ENCODE results near the gene ADPRH.

Gene ADPRH

DNA sequence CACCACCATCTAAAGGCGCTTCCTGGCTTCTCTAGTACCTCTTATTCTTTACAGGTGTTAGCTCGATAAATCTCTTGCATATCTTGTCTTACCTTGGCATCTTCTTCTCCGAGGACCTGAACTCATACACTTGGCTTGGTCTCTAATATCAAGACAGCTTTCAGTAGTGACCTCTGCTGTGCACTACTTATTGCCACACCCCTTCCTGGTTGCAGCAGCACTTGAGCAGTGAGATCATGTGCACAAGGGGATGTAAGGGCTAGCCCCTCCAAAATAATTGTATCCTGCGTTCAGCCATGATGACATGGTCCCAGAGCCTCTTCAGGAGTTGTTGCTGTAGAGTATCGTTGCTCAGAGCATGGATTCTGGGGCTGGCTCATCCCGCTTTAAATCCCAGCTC is 17.1 kb downstream of the ADPRH start:
- no peak for DNase-seq (ENCODE audit: low read depth in 2 of 2)

DNA sequence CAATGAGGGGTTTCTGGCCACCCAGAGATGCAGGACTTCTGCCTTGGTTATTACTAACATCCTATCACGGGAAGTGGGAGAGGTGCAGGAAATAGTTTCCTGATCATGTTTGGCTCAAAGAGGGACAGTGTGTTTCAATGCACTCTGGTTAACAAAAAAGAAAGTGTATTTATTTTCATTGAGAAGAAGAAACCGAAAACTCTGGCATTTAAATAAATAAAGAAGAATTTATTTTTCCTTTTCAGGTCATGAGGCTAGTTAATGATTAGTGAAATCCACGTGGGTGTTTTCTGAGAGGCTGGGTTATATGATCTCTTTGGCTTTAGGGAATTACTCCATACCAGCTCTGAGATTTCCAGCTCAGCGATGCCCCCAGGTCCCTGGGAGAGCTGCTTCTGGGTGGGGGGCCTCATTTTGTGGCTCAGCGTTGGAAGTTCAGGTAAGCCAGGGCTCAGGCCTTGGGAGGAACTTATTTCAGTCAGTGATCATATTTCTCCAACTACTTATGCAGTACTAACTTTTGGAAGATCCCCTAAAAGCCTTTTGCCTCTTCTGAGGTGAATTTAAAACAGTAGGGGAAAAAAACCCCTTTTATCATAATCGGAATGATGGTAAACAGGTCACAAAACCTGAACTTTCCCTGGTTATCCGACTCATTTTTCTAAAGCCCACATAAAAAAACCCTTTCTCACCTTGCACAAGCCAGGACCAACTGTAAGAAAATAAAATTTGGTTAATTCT is 18.4 kb downstream of the ADPRH start, which contains the start of gene PLA1A:
PLA1A (plus strand) TSS at position 338 of the 741 bp plus-strand sequence; CDS start at position 367, 29 bp downstream.
- DNase-seq (ENCODE audit: low read depth in 2 of 2), result no peak

DNA sequence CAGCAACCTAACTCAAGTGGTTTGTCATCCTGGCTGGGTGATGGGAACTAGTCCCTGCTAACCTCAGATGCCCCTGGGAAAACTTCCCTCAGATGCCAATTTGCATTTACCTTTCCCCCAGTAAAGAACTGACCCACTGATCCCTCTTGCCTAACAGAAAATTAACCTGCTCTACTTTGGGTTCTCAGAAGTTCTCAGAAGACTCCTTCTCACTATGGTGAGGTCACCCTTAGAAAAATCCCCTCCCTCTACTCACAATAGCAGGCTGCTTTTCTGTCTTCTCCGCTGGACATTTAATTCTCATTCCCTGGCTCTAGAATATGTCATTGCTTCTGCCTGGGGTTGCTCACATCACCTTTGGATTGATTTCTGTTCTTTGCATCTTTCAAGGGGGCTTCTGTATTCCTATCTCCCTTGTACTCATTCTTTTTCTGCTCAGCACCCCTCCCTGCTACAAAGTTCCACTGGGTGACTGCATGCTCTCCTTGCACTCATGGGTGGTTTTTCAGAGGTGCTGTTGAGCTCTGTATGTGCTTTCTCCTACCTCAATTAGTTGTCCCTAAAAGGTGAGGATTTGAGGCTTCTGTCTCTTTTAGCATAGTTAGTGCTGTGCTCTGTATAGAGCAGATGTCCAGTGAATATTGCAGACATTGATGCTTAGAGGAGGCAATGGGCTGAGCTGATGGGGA is 19.3 kb downstream of the ADPRH start:
- DNase-seq (ENCODE audit: low read depth in 2 of 2), result no peak

DNA sequence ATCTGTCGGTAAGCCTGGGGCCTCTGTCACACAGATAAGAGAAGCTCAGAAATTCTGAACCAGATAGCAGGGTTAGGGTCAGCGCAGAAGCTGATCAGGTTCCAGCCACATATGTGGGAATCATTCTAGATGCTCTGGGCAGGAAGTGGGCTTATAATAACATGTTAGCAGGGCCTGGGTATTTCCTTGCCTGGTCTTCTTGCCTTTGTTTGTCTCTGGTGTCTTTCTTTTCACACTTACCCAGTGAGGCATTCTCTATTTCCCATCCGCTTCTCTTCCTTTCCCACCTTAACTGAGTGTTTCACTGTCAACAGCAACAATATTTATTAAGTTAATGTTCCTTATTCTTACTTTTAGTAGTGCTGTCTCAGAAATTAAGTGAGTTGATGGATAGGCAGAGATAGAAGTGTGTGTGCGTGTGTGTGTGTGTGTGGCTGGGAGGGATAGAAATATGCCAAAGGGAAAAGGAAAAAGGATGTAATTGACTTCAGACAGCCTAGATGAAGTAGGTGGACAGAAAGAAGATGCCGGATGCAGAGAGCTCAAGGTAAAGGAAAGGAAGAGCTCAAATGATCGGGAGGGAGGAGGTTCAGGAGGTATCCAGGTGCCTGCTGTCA is 20.4 kb downstream of the ADPRH start:
- no peak for DNase-seq (ENCODE audit: low read depth in 2 of 2)

DNA sequence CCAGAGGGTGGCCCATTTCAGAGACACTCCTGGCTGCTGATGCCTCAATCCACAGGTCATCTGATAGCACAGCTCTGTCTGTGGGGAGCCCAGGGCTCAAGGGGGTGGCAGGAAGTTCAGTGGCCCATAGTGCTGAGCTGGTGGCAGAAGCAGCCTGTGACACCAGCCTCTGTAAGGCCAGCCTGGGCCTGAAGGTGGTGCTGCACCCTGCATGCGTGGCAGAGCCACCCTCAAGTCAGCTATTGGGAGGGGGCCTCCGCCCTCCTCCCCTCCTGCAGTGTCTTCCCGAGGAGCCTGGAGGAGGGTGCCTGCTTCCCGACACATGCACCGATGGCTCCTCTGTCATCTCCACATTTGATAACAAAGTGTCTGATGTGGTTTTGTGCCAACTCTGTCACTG is 21.4 kb downstream of the ADPRH start:
- no peak for DNase-seq (ENCODE audit: low read depth in 2 of 2)

DNA sequence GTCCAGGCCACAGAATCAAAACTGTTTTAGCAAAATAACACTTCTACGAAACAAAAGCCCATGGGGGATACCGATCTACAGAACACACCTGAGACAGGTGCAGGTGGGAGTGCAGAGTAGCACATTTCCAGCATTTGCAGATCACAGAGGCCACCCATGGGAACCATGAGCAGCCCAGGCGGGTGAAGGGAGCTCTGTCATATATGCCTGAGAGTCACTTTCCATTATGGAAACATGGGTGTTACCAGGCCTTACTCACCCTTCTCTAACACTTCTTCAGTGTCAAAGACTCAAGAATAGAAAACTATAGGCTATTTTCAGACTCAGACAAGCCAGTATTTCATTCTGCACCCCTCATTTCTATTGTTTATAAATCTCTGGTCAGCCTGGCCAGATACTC is 21.9 kb downstream of the ADPRH start:
- no peak for DNase-seq (ENCODE audit: low read depth in 2 of 2)

DNA sequence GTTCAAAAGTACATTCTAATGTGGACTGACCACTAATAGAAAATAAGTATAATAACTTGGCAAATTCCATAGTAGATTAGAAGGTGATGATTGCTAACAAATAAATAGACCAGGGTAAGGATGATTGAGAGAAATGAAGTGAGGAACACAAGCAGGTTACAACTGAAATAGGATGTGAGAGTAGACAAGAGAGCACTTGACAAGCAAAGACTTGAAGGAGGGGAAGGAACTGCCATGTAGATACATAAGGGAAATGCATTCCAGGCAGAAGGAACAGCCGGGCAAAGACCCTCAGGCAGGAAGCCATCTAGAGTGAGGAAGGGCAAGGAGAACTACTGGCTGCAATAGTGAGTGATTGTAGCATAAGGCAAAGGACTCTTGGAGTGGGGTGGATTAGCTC is 23.4 kb downstream of the ADPRH start:
- no peak for DNase-seq (ENCODE audit: low read depth in 2 of 2)

DNA sequence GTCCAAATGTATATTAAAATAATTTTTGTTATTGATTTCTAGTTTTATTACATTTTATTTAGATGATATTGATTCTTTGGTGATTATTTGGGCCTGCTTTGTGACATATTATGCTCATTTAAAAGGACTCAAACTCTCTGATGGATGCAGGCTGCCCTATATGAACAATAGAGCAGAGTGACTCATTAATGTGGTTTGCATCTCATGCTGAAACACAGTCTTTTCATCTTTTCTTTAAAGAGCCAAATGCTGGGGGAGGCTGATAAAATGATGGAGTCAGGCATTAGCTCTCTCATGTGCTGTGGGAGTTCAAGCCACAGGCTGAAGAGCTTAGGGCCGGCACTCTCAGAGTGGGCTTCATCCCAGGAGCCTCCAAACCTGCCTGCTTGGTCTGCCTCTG is 25.6 kb downstream of the ADPRH start:
- DNase-seq (ENCODE audit: low read depth in 2 of 2), result no peak

DNA sequence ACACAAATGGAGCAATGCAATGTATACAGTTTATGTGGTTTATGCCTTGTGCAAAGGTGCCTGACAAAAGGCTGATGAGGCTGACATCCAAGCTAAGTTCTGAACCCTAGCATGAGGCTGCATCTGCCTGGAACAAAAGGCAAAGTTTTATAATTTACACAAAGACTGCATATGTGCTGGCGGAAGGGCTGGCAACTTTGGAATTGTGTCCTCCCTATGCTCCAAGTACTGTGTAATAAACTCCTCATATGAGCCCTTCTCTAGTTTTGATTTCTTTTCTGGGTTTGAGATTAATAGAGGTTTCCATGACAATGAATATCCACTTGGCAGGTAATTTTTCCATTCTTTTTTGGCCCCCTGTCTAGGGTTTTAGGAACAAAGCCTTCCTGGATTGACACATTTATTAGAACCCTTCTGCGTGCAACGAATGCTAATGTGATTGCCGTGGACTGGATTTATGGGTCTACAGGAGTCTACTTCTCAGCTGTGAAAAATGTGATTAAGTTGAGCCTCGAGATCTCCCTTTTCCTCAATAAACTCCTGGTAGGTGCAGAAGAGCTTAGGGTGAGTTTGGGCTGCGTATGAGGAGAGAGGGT is 29.2 kb downstream of the ADPRH start:
- DNase-seq (ENCODE audit: low read depth in 2 of 2), result no peak

DNA sequence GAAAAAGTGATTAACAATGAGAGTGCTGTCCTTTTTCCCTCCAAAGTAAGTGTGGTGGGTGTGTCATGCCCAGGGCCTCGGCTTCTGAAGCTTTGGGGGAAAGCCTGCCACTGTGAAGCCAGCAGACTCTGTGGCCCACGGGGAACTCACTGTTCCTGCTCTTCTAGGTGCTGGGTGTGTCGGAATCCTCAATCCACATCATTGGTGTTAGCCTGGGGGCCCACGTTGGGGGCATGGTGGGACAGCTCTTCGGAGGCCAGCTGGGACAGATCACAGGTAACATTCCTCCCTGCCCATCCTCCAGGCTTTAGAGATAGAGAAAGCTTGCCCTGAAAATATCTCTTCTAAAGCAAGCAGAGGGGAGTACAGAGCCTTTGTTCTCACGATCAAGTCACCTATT is 30.0 kb downstream of the ADPRH start:
- no peak for DNase-seq (ENCODE audit: low read depth in 2 of 2)

DNA sequence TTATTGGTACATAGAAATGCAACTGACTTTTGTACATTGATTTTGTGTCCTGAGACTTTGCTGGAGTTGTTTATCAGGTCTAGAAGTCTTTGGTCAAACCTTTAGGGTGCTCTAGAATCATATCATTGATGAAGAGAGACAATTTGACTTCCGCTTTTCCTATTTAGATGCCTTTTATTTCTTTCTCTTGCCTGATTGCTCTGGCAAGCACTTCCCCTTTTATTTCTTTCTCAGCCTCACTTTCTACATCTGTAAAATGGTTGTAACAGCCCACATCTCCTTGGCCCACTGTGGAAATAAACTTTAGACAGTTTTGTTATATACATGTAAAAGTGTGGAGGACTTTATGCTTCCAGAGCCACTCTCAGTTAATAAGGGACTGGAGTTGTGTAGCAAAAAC is 32.4 kb downstream of the ADPRH start:
- DNase-seq (ENCODE audit: low read depth in 2 of 2), result no peak

DNA sequence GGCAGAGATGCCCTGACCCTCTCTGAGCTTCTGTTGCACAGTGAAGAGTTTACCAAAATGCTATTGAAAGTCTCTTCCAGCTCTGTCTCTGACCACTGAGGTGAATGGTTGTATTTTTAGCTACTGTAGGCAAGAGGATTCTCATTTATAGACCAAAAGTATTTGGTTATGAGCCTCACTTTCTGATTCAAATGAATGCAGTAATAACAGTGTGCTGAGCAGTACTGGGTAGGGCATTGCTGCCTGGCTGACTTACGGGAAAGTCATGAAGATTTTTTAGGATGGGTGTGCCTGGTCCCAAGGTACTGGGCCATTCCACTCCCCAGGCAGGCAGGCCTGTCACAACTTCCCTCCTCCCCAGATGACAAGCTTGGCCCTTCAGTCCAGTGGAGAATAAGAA is 33.9 kb downstream of the ADPRH start:
- DNase-seq (ENCODE audit: low read depth in 2 of 2), result no peak

DNA sequence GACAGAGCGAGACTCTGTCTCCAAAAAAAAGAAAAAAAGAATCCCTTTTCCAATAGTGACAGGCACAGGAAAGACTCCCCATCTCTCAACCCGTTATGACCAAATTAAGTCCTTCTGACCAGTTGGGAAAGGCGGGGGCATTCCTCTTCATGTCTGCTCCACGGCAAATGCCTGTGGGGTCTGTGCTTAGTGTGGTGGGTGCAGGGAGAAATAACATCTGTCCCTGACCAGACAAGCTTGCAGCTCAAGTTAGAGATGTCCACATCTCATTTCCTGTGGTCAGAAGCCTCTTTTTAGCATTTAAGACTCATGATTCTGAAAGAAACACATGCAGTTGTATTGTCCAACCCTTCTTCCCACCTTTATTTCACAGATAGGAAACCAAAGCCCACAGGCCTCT is 34.6 kb downstream of the ADPRH start:
- DNase-seq (ENCODE audit: low read depth in 2 of 2), result no peak

DNA sequence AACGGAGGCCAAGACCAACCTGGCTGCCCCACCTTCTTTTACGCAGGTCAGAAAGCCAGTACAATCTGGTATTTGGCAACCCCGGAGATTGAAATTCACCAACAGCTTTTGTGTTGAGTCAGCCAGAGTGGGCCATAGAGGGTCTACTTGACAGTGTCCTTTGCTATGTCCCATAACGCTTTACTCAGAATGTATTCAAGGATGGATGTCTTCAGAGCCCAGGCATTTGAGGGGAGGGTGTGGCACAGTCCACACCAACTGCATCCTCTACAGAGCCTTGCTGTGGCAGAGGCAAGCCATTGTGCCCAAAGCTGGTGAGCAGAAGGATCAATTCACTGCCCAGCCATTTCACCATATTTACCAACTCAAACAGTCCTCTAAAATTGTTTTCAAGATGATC is 36.8 kb downstream of the ADPRH start:
- no peak for DNase-seq (ENCODE audit: low read depth in 2 of 2)

DNA sequence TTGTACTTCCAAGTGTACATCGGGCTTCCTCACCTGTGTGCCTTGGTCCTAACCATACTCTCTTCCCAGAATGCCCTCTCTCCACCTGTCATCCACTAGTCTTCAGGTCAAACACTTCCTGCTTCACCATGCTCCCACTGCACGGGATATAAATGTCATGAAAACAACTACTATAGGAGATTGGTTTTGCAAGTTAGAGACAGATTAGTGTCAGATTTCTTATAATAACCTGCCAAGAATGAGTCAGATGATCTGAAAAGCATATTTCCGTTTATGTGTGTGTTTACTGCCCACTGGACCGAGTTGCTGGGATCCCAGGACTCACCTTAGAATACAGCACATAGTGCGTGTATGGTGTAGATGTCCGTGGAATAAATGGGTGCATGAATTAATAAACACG is 39.8 kb downstream of the ADPRH start:
- DNase-seq (ENCODE audit: low read depth in 2 of 2), result no peak

DNA sequence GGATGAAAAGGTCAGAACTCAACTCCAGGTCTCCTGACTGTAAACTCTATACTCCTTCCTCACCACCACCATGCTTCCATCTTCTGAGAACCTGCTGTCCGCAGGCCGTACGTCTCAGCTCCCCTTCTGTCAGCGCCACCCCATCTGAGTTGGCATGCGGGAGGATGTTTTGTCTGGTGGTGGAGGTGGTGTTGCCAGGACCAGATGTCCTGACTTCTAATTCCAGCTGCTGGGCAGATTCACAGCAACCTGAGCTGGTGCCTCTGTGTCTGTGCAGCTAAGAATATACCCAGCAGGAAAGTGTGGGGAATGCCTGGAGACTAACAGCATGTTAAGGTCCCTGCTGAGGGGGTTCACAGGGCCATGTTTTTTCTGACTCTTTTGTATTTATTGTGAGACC is 41.6 kb downstream of the ADPRH start:
- no peak for DNase-seq (ENCODE audit: low read depth in 2 of 2)

DNA sequence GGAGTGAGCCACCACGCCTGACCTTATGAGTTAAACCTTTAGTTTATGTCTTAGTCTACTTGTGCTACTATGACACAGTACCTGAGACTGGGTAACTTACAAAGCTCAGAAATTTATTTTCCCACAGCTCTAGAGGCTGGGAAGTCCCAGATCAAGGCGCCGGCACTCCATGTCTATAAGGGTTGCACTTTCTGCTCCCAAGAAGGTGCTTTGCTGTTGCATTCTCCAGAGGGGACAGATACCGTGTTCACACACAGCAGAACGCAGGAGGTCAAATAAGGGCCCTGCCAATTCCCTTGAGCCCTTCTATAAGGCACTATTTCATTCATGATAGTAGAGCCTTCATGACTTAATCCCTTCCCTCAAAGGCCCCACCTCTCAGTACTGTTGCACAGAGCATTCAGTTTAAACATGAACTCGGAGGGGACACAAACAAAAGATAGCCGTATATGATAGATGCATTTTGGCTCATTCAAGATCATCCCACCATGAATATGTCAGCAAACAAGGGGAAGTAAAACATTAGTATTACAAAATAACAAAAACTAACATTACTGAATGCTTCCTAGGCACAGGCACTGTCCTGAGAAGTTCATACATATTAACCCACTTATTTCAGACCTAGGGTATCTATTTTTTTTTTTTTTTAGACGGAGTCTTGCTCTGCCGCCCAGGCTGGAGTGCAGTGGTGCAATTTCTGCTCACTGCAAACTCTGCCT is 44.9 kb downstream of the ADPRH start:
- no peak for DNase-seq (ENCODE audit: low read depth in 2 of 2)

DNA sequence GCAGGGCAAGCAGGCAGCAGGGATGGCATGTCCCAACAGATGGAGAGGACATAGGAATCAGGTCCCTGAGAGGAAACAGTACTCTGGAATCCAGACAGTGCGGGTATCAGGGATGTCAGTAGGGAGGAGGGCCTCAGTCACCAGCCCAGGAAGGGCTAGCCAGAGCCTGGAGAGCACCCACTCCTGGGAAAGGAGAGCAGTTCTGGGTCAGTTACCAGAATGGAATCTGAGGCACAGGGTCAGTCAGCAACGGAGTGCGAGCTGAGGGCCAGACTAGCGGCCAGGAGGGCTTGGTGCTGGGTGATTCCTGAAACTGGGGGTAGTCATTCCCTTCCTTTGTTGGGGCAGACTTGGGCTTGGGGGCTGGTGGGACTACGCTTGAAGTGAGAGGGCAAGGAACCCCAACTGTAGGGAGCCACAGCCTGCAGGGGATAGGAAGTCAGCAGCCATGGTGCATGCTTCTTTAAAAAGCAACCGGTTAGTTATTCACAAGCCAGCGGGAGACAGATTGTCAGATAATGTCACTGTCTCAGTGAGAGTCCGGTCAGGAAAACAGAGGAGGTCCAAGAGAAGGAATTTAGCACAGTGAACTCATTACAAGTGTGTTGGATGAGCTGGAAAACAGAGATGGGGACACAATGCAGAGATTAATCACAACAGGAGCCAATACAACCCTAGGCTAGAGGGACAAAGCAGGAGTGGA is 46.3 kb downstream of the ADPRH start:
- DNase-seq (ENCODE audit: low read depth in 2 of 2), result no peak

DNA sequence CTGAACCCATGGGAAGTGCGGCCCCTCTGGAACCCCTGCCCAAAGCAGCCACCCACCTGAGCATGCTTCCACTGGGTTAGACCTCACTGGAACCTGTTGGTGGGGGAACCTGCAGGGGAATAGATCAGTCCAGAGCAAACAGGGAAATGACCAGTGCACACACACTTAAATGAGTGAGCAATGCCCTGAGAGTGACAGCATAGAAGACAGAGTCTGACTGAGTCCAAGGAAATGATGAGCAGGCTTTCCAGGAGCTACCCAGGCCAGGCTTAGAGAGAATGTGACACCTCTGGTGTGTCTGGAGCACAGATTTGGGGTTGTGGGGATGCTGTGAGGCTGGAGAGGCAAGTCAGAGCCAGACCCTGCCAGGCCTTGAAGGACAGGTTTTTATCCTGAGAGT is 46.9 kb downstream of the ADPRH start:
- DNase-seq (ENCODE audit: low read depth in 2 of 2), result no peak

DNA sequence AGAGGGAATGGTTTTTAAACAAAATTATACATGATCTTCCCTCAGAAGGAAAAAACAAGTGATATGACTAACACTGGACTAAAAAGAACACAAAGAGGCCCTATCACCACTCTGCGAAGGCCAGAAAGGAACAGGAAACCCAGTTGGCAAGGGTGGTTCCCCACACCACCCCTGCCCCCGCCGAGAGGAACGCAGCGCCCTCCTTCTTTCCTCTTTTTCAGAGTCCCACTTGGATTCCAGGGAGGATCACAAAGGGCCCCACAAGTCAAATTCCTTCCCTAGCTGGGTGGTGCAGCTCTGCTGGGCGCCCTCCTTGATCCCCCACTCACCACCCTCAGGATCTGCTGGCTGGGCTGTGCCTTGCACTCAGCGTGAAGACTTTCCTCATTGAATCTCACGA is 48.2 kb downstream of the ADPRH start:
- DNase-seq (ENCODE audit: low read depth in 2 of 2), result no peak

DNA sequence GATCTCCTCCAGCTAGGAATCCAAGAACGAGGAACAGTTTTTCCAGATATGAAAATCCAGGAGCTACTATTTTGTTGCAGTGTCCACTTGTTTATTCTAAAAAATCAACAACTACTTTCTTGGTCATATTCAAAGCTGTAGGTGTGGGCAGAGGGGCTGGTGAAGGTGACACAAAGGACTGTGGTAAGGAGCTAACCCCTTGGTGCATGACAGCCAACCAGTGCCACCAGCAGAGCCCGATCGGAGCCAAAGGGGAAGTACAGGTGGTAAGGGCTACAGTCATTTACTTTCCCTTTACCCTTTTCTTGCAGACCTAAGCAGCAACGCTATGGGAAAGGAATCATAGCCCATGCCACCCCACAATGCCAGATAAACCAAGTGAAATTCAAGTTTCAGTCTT is 49.1 kb downstream of the ADPRH start:
- no peak for DNase-seq (ENCODE audit: low read depth in 2 of 2)

All from stimulated activated CD8-positive, alpha-beta memory T cell treated with anti-CD3 and anti-CD28 coated beads, Interleukin-7, amount 100 ng/mL, for 1 hour (primary cell).